ENCODE data around the gene RAB27A. TPM values are rescaled to one million over a fixed set of nuclear protein-coding genes. Genes with fewer than 3 reads are reported as not detected.
"Not testable (repeated sequence)": the region's sequence is repeated elsewhere in the genome, so short reads cannot be mapped to it uniquely, and the experiment has no call there.

RAB27A gene
- total and polyA plus RNA-seq, 2 experiments from 2014 or later = 3.2 to 5.8 TPM

DNA sequence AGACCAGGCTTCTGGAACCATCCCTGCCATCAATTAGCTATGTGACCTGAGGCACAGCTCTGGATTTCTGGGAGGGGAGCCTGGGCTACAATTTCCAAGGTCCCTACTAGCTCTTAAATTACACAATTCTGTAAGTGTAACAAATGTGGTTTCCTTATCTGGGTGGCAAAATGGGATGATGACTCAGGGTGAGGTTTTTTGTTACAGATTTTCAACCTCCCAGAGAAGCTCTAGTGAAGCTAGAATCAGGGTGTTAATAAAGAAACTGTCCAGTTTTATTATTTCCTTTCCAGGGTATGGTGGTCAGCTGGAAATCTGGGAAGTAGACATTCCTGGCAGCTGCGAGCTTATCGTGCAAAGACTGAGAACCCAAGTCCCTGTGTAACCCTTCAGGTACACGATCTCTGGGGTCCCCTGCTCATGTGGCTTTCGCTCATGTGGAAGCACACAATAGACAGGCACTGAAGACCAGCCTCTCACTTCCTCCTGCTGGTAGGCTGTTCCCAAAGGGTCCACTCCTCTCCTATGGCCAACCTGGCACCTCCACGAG is 7.3 kb downstream of the RAB27A start (continued):
- TF ChIP-seq, protein P1, sequence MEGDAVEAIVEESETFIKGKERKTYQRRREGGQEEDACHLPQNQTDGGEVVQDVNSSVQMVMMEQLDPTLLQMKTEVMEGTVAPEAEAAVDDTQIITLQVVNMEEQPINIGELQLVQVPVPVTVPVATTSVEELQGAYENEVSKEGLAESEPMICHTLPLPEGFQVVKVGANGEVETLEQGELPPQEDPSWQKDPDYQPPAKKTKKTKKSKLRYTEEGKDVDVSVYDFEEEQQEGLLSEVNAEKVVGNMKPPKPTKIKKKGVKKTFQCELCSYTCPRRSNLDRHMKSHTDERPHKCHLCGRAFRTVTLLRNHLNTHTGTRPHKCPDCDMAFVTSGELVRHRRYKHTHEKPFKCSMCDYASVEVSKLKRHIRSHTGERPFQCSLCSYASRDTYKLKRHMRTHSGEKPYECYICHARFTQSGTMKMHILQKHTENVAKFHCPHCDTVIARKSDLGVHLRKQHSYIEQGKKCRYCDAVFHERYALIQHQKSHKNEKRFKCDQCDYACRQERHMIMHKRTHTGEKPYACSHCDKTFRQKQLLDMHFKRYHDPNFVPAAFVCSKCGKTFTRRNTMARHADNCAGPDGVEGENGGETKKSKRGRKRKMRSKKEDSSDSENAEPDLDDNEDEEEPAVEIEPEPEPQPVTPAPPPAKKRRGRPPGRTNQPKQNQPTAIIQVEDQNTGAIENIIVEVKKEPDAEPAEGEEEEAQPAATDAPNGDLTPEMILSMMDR (conservative IDR thresholded peaks at IDR 0.05; ENCODE audit: low read depth in 2 of 2) = no peak
- TF ChIP-seq, protein P2, sequence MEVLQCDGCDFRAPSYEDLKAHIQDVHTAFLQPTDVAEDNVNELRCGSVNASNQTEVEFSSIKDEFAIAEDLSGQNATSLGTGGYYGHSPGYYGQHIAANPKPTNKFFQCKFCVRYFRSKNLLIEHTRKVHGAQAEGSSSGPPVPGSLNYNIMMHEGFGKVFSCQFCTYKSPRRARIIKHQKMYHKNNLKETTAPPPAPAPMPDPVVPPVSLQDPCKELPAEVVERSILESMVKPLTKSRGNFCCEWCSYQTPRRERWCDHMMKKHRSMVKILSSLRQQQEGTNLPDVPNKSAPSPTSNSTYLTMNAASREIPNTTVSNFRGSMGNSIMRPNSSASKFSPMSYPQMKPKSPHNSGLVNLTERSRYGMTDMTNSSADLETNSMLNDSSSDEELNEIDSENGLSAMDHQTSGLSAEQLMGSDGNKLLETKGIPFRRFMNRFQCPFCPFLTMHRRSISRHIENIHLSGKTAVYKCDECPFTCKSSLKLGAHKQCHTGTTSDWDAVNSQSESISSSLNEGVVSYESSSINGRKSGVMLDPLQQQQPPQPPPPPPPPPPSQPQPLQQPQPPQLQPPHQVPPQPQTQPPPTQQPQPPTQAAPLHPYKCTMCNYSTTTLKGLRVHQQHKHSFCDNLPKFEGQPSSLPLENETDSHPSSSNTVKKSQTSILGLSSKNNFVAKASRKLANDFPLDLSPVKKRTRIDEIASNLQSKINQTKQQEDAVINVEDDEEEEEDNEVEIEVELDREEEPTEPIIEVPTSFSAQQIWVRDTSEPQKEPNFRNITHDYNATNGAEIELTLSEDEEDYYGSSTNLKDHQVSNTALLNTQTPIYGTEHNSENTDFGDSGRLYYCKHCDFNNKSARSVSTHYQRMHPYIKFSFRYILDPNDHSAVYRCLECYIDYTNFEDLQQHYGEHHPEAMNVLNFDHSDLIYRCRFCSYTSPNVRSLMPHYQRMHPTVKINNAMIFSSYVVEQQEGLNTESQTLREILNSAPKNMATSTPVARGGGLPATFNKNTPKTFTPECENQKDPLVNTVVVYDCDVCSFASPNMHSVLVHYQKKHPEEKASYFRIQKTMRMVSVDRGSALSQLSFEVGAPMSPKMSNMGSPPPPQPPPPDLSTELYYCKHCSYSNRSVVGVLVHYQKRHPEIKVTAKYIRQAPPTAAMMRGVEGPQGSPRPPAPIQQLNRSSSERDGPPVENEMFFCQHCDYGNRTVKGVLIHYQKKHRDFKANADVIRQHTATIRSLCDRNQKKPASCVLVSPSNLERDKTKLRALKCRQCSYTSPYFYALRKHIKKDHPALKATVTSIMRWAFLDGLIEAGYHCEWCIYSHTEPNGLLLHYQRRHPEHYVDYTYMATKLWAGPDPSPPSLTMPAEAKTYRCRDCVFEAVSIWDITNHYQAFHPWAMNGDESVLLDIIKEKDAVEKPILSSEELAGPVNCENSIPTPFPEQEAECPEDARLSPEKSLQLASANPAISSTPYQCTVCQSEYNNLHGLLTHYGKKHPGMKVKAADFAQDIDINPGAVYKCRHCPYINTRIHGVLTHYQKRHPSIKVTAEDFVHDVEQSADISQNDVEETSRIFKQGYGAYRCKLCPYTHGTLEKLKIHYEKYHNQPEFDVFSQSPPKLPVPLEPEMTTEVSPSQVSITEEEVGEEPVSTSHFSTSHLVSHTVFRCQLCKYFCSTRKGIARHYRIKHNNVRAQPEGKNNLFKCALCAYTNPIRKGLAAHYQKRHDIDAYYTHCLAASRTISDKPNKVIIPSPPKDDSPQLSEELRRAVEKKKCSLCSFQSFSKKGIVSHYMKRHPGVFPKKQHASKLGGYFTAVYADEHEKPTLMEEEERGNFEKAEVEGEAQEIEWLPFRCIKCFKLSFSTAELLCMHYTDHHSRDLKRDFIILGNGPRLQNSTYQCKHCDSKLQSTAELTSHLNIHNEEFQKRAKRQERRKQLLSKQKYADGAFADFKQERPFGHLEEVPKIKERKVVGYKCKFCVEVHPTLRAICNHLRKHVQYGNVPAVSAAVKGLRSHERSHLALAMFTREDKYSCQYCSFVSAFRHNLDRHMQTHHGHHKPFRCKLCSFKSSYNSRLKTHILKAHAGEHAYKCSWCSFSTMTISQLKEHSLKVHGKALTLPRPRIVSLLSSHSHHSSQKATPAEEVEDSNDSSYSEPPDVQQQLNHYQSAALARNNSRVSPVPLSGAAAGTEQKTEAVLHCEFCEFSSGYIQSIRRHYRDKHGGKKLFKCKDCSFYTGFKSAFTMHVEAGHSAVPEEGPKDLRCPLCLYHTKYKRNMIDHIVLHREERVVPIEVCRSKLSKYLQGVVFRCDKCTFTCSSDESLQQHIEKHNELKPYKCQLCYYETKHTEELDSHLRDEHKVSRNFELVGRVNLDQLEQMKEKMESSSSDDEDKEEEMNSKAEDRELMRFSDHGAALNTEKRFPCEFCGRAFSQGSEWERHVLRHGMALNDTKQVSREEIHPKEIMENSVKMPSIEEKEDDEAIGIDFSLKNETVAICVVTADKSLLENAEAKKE (CRISPR knock-in tag; IDR thresholded peaks at IDR 0.05) = no peak
- no peak for TF ChIP-seq STAT1 (IDR thresholded peaks at IDR 0.05; ENCODE audit: unreplicated experiment)

DNA sequence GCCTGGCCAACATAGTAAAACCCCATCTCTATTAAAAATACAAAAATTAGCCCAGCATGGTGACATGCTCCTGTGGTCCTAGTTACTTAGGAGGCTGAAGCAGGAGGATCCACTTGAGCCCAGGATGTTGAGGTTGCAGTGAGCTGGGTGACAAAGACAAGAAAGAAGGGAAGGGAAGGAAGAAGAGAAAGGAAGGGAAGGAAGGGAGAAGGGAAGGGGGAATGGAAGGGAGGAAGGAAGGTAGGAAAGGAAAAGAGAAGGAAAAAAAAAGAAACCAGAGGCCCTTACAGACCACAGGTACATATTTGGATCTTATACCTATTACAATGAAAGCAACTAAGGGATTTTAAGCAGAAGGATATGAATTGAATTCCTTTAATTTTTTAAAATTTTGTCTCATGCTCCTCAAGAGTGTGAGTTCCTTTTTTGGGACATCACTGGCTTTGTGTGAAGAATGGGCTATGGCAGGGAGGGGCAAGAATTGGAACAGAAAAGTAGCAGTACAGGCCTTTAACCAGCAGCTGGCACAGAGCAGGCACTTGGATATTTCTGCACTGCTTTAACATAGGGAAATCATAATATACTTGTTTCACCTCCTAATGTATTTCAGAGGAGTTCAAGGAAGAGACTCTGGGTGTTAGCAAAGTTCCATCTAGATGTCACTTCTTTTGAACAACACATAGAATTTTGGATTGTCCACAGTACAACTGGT is 7.9 kb downstream of the RAB27A start:
- H4K20me1 ChIP-seq (replicated peaks; ENCODE audit: insufficient read depth) = no peaks in the 10 kb centered on the region
- H2AFZ ChIP-seq = no peak overlapping the region
- H3K79me2 ChIP-seq (replicated peaks; ENCODE audit: insufficient read depth) = no peaks in the 10 kb centered on the region
- no peak overlapping the region for H3K27ac ChIP-seq (ENCODE audit: low read depth)
- H3K9me2 ChIP-seq (ENCODE audit: insufficient read depth) = no peaks in the 10 kb centered on the region
- DNase-seq (ENCODE audit: low spot score) (no peak), ATAC-seq (no peak)
- Mint-ChIP-seq H3K9me3 (no peaks in the 10 kb centered on the region), H3K4me1 (peaks cover 6% of the 10 kb centered on the region), H3K36me3 (ENCODE audit: low read depth) (no peaks in the 10 kb centered on the region), H3K27me3 (ENCODE audit: insufficient read depth, low read depth, poor library complexity) (no peaks in the 10 kb centered on the region), H3K4me3 (no peak overlapping the region), H3K27ac (no peak overlapping the region)
- no peaks in the 10 kb centered on the region for H3K27me3 ChIP-seq (ENCODE audit: insufficient read depth)
- TF ChIP-seq ZNF331 (CRISPR knock-in tag; IDR thresholded peaks at IDR 0.05; ENCODE audit: low read depth) = no peak
- no peaks in the 10 kb centered on the region for H3K4me1 ChIP-seq (ENCODE audit: insufficient read depth)
- H3K4me3 ChIP-seq = no peak overlapping the region
- H3K4me2 ChIP-seq = no peak overlapping the region
- H3F3A ChIP-seq (replicated peaks; ENCODE audit: low read depth) = no peaks in the 10 kb centered on the region
- H3K36me3 ChIP-seq (ENCODE audit: insufficient read depth) = no peaks in the 10 kb centered on the region

DNA sequence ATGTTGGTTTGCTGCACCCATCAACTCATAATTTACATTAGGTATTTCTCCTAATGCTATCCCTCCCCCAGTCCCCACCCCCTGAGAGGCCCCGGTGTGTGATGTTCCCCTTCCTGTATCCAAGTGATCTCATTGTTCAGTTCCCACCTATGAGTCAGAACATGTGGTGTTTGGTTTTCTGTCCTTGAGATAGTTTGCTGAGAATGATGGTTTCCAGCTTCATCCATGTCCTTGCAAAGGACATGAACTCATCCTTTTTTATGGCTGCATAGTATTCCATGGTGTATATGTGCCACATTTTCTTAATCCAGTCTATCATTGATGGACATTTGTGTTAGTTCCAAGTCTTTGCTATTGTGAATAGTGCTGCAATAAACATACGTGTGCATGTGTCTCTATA is 9.0 kb downstream of the RAB27A start:
- not testable (repeated sequence) for H3K4me2 ChIP-seq; H3K9me3 Mint-ChIP-seq; H2AFZ ChIP-seq; H3K27me3 Mint-ChIP-seq (ENCODE audit: insufficient read depth, low read depth, poor library complexity); H3K27me3 ChIP-seq (ENCODE audit: insufficient read depth); H3K9me2 ChIP-seq (ENCODE audit: insufficient read depth); H3K4me3 Mint-ChIP-seq; H3K4me1 Mint-ChIP-seq; H3K36me3 ChIP-seq (ENCODE audit: insufficient read depth); H3K79me2 ChIP-seq (replicated peaks; ENCODE audit: insufficient read depth); H3K36me3 Mint-ChIP-seq (ENCODE audit: low read depth); H3K27ac Mint-ChIP-seq; H3K4me1 ChIP-seq (ENCODE audit: insufficient read depth); DNase-seq (ENCODE audit: low spot score); H4K20me1 ChIP-seq (replicated peaks; ENCODE audit: insufficient read depth); H3K27ac ChIP-seq (ENCODE audit: low read depth); ATAC-seq; H3F3A ChIP-seq (replicated peaks; ENCODE audit: low read depth); H3K4me3 ChIP-seq
